Measurements from ENCODE around the gene FAM219A.

Gene FAM219A

DNA sequence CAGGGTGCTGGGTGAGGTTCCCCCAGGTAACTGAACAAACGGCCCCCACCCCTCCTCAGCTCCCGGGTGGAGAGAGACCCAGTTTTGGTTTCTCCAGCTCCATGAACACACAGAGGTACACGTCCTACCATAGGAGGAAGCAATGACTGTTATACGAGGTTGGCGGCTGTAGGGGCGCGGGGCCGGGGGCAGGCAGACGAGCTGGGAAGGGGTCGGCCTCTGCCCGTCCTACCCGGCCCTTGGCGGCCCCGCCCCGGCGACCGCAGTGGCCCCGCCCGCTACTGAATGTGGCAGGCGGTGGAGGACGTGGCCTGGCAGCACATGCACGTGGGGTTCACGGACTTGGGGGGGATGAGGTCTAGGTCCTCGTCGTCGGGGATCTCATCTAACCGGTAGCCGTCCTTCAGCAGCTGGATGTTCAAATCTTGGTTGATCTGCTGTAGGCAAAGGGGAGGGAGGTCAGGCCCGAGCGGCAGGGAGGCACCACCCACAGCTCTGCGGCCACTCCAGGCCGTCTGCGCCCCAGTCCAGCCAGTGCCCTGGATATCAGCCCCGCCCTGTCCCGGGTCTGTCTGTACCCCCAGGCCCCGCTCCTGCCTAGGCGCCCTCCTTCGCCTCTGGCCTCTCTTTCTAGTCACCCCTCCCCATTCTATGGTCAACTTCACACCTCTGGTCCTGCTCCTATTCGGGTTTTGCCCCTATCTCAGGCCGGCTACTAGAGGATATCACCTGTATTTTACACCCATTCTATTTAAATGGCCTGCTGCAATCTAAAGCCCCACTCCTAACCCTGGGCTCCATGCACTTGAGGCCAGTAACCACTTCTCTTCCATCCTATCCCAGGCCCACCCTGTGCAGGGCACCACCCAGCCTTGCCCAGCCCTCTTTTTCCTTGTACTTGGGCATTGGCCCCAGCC lies 57.4 kb downstream of the FAM219A start:
- DNase-seq (ENCODE audit: low spot score) = no peak

GRCh38 chr9:34400275-34400674 lies 58.1 kb downstream of the FAM219A start:
- DNase-seq (ENCODE audit: low spot score) = no peak

DNA sequence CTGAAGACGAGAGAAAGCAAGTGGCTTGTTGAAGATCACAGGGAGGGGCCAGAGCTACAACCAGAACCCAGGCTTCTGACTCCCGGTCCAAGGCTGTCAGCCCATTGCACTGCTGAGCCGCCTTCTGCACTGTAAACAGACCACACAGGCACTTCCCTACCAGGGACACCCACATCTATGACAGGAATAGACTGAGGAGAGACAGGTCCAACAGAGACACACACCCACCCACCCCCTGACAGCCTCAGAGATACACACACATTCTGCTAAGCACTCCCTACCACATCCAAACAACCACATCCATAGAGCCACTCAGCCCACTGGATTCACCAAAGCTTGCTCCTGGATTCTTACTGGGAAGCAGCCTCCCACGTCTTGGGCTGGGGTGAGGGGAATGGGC lies 58.6 kb downstream of the FAM219A start:
- DNase-seq (ENCODE audit: low spot score) = no peak

GRCh38 chr9:34398875-34399274 lies 59.5 kb downstream of the FAM219A start:
- no peak for DNase-seq (ENCODE audit: low spot score)

DNA sequence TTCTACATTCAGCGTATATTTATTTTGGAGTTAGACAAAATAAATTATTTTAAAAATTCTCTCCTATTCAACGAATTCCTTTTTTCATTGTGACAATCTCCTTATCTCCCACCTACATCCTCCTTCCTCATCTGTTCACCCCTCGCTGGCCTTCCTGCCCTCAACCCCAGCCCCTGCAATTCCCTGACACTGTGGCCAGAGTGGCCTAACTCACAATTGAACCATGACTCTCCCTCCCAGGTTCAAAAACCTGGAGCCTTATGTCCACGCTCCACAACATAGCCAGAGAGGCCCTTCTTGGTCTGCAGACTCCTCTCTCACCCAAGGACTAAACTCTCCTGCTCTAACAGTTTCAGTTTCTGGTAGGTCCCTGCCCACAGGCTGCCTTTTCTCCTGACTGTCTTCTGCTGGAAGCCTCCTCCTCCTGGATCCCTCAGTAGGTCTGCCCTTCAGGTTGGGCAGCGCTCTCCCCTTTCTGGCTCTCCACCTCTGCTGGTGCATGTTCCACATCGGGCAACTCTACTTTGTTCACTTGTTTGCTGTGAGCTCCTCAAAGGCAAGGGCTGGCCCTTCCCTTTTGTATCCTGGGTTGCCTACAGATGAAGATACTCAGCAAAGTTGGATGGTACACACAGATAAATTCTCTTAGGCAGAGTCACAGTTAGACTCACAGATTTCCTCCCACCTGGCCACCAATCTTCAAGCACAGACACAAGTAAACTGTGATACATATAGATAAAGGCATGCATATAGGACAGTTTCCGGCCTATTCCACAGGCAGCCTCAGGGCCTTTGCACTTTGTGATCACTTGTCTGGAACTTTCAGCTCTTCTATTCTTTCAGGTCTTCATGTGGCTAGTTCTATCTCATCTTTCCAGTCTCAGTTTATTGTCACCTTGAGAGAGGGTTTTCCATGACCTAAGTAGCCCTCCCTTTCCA lies 61.8 kb downstream of the FAM219A start:
- DNase-seq (ENCODE audit: low spot score) = no peak

- DNase-seq (ENCODE audit: low spot score) = peak; percentile 4
Measured at GRCh38 chr9:34392511-34392910, 65.9 kb downstream of the FAM219A start.

DNA sequence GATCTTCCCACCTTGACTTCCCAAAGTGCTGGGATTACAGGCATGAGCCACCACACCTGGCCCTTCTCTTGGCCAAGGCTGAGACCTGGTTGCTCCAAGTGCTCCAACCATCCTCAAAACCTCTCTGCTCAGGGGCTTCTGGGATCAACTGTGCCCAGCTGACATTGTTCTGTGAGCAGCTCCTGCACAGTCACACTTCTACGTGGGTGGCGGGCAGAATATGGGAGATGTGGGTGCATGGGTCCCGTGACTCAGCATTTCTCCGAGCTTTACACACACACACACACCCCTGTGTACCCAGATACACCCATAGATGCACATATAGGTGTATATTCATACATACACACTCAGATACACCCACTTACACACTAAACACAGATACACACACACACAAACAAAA lies 71.1 kb downstream of the FAM219A start:
- DNase-seq (ENCODE audit: low spot score) = no peak

DNA sequence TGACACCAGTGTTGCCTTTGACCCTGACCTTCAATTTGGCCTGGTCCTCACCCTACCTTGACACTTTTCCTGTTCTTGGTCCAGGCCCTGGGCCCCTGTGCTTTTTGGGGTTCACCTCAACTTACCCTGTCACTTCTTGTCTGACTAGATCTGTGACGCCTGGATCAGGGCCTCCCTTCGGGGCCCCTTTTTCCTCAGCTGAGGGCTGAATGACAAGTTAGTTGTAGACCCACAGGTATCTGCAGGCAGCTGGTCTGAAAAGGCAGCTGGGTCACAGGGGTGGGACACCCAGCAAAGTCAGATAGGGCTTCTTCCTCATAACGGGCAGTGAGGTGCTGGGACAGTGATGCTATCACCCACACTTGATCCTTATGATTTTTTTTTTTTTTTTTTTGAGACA lies 71.7 kb downstream of the FAM219A start:
- DNase-seq (ENCODE audit: low spot score) = peak; percentile 7

DNA sequence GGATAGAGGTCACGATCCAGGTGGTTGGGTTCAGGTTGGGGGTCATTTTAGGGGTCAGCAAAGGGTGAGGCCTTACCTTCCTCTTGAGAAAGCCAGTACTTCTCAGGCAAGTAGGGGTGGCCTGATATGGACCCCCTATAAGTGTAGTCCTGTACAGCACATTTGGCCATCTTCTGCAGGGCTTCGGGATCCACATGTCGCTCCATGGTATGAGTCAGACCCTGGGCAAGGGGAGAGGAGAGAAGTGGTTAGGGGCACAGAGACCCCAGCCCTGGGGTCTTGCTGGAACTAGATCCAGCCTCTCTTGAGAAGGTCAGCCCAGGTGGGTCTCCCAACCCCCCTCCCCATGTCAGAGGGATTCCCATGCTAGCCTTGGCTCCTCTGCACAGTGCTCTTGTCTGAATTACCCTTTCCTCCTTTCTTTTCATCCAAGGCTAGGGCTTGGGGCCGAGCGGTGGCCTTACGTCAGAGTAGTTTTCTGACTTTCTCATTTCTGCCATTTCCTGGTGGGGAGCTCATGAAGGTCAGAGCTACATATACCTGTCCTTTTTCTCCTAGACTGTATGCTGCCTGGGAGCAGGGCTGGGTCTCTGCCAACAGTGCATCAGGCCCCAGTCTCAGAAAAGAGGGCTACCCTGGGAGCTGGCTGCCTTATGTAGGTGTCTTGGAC lies 72.7 kb downstream of the FAM219A start:
- peak; percentile 10 for DNase-seq (ENCODE audit: low spot score)

GRCh38 chr9:34384368-34385165 lies 73.8 kb downstream of the FAM219A start:
- DNase-seq (ENCODE audit: low spot score) = no peak

GRCh38 chr9:34383904-34384303 lies 74.5 kb downstream of the FAM219A start:
- DNase-seq (ENCODE audit: low spot score) = no peak

- no peak for DNase-seq (ENCODE audit: low spot score)
Measured at GRCh38 chr9:34382879-34383278, 75.5 kb downstream of the FAM219A start.

- peak; percentile 10 for DNase-seq (ENCODE audit: low spot score)
Measured at GRCh38 chr9:34382054-34382453, 76.3 kb downstream of the FAM219A start.

DNA sequence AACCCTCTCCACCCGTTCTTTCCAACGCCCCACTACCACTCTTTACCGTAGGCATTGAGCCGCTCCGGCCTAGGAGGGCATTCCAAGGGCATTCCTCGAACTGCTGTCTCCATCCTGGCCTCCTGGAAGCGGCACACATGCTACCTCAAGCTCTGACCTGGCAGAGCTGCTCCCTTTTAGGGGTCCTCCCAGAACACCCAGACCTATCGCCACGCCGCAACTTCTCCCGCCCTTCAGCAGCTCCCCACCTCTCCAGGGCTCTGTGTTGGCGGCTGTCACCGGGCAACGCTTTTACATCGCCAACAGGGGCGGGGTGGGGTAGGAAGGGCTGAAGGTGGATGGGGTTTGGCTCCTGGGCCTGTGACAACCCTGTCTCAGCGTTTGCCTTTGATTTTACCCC lies 77.0 kb downstream of the FAM219A start:
- DNase-seq (ENCODE audit: low spot score) = no peak

DNA sequence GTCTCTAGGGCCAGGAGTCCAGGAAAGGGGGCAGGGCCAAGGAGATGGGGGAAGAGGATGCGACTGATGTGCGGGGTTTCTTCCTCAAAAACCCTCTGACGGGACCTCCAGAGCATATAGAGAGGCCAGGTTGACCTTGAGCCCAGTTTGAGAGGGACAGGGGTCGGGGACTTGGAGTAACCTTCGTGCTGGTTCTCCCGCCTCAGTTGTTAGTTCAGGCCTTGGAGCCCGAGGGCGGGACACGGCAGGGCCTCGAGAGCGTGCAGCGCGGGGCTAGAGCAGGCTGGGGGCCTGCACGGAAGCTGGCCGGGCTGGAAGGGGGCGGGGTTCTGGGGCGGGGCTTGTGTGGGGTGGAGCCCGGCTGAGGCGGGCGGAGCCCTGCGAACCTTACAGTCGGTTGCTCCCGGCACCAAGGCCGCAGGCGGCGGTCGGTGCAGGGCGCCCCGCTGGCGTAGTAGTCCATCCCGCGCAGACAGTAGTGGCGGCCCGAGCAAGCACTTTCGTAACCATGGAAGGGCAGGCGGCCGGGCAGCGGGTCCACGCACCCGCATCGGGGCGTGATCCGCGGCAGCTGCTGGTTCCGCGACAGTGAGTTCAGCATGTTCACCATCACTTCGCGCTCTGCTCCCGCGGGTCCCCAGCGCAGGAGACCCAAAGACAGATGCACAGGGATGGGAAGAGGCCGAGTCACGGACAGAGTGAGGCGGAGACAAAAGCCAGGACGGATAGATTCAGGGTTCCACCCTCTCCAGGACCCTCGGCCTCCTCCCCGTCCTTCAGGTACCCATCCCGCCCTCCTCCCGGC lies 77.7 kb downstream of the FAM219A start:
- DNase-seq (ENCODE audit: low spot score) = peak; percentile 89

DNA sequence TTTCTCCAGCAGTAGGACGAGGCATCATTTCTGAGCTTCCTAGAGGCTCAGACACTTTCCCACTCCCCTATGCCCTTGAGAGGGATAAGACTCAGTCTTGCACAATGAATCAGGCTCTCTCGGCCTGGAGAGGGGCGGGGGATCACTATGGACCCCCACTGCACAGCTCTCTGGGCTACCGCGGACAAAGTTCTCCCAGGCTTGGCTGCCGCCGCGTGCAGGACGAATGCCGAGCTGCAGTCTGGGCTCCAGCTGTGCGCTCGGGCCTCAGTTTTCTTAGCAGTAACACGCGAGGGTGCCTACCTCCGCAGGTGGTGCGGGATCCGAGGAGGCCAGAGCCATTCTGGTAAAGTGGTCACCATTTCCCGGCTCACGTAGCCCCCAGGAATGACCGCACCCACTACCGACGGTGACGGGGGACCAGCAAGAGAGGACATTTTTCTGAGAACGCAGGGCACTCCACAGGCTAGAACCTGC lies 78.3 kb downstream of the FAM219A start:
- DNase-seq (ENCODE audit: low spot score) = peak; percentile 31

DNA sequence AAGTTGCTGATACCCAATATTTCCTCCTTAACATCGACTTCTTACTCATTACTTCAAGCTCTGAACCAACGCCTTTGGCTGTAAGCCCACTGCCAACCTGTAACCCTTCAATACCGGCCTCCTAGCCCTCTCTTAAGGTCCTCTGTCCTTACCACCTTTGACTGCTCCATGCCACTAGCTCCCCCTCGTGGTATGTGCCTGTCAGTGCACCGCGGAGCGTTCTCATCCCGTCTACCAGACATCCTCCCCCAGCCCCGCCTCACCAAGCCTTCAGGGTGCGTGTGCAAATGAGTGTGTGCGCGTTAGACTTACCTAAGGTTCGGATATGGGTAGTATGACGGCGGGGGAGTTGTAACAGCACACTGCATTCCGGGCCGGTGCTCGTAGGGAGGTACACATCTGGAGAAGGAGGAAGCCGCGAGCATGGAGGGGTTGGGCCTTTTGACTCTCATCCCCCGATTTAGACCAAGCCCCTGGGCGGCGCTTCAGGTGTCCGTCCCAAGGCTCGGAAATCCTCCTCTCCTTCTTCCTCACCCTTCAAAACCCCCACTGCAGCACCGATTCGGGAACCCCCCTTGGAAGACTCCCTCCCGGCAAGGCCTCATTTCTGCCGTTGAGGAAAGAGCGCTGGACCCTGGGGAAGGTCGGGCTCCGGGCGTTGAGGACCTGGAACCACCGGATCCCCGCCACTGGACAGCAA lies 78.9 kb downstream of the FAM219A start:
- DNase-seq (ENCODE audit: low spot score) = peak; percentile 83

DNA sequence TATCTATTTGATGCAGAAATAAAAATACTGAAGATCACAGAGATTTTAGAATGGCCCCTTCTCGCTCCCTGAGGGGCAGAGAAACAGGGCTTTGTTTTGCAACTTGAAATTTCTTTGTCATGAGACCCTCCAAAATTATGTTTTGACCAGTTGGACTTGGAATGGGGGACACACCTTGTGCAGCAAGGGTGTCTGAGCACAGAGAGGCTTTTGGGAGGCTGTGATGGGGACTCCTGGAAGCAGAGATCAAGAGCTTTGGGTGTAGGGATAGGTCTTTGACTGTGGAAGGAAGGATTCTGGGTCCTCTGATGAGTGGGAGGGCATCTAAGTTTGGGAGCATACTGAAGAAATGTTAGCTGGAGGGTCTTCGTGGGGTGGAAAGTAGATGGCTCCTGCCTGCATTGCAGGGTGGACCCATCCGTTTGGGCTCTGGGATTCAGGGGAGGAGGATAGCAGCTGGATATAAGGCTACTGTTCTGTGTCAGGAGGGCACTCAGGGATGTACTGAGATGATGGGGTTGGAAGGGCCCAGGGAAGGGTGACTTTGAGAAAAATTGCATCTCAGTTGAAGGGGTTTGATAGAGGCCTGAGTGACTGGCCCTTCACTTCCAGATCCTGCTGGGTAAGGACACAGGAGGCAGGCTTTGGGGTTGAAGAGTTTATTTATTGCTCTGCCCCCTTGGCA lies 79.9 kb downstream of the FAM219A start:
- peak; percentile 10 for DNase-seq (ENCODE audit: low spot score)

DNA sequence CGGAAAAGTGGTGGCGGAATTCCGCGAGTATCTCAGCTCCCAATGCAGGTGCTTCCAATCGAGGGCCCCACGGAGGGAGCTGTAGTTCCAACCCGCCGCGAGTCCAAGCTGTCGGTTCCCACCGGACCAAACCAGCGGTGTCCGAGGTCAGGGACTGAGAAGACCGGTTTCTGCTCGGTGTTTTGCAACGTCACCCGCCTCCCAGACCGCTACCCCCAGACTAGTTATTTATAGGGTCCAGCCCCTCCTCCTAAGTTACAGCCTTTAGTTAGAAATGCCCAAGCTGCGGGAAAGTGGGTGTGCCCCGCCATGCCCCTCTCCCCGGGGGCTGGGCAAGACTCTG lies 81.0 kb downstream of the FAM219A start:
- no peak for DNase-seq (ENCODE audit: low spot score)
